HG03565 (cell line): Measurements from ENCODE around the gene CCL18.
"Not testable (repeated sequence)": the region's sequence is repeated elsewhere in the genome, so short reads cannot be mapped to it uniquely, and the experiment has no call there.

Experiments used
- ATAC-seq: cut with Tn5 transposase; IDR thresholded peaks from one replicate; pipeline ENCODE4 v1.9.1; 2021; ENCODE audit warnings: mild to moderate bottlenecking, moderate library complexity; ENCODE audit not compliant: unreplicated experiment

Gene CCL18, protein sequence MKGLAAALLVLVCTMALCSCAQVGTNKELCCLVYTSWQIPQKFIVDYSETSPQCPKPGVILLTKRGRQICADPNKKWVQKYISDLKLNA

DNA sequence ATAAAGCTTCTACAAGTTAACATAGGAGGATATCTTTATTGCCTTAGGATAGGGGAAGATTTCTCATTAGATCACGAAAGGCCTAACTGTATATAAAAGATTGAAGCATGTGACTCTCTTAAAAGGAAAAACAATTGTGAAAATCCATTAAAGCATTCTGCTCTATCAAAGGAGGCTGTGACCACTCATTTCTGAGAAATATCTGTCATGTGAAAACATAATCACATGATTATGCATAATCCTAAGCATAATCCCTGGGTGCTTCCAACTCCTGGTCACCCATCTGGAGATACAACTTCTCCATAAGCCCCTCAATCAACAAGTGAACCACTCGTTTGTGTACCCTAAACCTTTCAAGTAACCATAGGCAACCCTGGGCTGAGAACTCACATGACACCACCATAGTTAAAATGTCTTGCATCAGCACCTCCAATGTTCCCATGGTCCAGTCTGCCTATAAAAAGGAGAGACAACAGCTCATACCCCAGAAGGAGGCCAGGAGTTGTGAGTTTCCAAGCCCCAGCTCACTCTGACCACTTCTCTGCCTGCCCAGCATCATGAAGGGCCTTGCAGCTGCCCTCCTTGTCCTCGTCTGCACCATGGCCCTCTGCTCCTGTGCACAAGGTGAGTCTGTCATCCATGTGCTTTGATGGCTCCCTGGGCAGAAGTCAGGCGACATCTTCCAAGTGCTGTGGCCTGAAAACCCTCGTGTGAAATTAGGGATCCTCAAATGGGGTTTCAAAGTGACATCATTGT, at the start of gene CCL18:
Gene CCL18, plus strand, starts transcription at position 487 of the 756 bp plus-strand sequence. Its CDS starts 71 bp downstream, at position 558.
- no peak for ATAC-seq

DNA sequence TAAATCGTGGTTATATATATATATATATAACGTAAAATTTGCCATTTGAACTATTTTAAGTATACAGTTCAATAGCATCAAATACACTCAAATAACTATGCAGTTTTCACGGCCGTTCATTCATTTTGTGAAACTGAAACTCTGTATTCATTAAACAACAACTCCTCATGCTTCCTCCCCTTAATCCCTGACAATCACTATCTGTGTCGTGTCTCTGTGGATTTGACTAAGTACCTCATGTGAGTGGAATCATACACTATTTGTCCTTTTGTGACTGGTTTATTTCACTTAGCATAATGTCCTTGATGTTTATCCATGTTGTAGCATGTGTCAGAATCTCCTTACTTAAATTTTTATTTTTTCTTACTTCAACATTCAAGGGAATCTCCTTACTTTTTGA, 49.1 kb upstream of the CCL18 start:
- no peak for ATAC-seq

DNA sequence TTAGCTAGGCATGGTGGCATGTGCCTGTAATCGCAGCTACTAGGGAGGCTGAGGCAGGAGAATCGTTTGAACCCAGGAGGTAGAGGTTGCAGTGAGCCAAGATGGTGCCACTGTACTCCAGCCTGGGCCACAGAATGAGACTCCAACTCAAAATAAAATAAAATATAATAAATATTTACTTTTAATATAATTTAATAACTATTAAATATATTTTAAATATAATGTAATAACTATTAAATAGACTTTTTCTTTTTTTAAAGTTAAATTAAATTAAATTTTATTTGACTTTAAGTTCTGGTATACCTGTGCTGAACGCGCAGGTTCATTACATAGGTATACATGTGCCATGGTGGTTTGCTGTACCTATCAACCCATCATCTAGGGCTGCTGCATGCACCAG, 48.2 kb upstream of the CCL18 start:
- not testable (repeated sequence) for ATAC-seq

DNA sequence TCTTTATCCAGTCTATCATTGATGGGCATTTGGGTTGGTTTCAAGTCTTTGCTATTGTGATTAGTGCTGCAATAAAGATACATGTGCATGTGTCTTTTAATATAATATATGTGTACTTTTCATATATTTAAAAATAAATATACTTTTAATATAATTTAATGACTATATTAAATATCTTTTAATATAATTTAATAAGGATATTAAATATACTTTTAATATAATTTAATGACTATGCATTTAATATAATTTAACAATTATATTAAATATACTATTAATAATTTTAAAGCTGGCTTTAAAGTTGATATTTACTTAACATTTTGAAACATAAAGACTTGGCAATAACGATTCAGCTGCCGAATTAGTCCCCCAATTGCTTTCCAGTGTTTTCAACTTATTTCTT, 47.5 kb upstream of the CCL18 start:
- no peak for ATAC-seq

DNA sequence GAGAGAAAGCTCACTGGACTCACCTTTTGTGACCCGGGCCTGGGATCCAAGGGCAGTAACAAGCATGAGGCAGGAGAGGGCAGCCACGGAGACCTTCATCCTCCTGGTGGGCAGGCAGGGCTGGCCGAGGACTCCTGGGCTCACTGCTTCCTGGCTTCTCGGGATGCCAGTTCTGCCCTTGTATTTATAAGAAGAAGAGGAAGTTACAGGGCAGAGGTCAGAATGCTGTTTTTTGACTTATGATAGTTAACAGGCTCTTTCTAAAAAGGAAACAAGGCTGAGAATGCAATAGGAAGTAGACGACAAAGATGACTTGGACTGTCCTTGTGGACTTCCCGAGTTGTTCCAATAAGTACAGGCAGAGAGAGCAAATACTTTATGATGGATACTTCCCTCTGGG, 46.3 kb upstream of the CCL18 start, which contains the start of gene CCL23:
Gene CCL23, minus strand, starts transcription at position 174 of the 400 bp plus-strand sequence. Its CDS starts 75 bp downstream, at position 99.
- no peak for ATAC-seq

DNA sequence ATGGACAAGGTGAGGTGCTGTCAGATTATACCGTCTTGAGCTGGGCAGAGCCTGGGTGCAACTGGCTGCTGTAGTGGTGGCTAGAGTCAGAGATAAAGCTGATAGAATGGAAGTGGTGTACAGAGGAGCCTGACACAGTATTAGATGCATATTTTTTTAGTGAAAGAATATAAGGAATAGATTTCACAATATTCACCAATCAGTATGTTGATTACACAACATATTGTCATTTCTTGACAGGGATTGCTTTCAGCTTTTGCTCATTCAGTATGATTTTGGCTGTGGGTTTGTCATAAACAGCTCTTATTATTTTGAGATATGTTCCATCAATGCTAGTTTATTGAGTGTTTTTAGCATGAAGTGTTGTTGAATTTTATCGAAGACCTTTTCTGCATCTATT, 44.6 kb upstream of the CCL18 start:
- ATAC-seq = no peak

DNA sequence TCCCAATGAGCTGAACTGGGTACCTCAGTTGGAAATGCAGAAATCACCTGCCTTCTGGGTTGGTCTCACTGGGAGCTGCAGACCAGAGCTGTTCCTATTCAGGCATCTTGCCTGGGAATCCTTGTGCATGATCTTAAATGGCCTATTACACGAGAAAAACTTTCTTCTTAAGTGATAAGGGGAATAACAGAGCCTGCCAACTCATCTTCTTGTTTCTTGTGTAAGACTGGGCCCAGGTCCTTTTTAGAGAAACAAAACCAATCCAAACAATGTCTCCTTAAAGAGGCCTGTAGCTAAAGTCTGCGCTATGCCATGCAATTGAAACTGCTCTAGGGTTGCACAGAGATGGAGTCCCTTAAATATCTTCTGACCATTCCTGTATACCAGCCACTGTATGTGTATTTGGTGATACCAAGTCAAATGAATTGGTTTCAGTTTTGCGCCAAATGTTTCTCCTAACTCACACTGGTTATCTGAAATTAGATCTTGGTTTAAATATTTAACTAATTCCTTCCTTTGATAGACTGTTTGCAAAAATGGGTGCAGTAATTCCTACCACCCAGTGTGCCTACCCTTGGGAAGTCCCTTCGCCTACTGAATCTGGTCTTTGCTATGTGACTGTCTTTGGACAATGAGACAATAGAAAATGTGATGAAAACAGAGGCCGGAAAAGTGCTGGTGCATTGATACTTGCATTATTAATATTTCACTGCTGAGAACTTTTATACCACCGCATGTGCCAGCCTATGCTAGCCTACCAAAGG, 39.8 kb upstream of the CCL18 start:
- no peak for ATAC-seq

DNA sequence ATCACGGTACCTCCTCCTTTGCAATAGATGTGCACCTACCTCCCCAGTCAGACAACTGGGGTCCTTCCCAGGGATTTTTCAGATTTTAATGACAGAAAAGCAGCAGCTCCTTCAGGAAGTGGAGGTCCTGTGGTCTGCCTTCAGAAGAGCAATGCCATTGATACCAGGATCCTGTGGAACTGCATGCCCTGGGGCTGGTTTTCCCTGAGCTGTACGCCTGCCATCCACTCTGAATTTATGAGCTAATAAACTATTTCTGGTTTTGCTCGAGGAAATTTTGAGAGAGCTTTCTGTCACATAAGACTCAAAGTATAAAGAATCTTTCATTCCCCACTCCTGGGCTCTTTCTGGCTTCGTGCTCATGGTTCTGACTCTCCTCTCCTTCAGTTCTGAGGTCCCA, 36.3 kb upstream of the CCL18 start:
- ATAC-seq = no peak

DNA sequence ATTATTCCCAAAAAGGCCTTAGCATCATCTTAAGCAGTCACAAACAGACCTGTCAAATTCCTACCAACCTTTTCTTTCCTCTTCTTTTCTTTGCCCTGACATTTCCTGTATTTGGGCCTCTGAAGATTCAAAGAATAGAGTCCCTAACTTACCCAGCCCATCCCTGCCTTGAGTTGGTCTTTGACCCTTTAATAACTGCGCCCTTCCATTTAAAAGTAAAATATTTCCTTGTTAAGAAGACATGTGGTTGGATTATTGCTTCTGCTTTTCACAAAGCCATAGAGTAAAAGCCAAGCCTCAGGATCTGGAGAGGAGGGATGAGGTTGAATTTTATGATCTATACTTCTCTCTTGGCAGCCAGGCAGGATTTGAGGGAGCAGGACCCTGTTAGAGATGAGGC, 33.1 kb upstream of the CCL18 start:
- ATAC-seq = no peak

DNA sequence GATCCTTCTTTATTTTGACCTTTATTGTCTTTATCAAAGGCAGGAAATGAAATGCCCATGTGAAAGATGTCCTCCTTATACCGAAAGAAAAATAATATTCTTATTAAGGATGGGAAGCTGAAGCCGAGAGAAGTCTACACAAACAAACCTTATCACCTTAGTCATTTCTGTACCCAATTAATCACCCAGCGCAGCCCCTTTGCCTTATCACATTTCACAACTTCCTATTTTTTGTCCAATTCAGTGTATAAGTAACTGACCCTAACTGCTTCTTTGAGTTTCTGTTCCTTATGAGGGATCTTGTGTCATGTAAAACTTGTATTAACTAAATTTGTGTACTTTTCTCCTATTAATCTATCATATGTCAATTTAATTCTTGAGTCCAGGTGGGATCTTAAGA, 29.9 kb upstream of the CCL18 start:
- ATAC-seq = no peak

DNA sequence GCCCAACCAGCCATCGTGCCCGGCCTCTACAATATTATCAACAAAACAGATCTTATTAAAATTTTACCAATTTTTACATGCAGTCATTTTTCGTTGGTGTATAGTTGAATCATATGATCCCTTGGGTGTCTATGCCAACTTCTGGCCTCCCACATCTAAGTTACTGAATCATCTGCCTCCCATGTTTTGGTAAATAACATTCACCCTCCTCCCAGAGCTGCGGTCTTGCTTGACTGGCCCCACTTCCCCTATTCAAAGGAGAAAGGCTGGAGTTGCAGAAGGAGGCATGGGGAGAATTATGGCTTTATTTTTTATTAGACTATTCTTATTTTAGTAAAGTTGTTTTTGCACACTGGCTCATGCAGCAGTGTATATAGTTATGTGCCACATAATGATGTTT, 27.8 kb upstream of the CCL18 start:
- ATAC-seq = no peak

DNA sequence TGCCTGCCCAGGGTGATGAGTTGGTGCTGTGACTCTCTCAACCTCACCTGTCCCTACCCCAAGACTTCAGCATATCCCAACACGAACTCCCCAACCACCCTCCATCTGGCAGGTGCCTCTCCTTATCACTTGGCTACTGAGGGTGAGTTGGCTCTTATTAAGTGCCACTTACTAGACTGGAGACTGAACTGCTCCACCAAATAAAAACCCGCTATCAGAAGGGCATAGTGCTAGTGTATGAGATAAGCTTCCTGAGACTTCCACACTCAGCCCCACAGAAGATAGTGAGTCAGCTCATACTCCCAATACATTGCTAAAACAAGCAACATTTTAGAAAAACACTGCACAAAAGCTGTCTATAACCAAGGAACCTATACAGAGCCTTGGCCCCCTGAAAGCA, 16.0 kb upstream of the CCL18 start:
- no peak for ATAC-seq

DNA sequence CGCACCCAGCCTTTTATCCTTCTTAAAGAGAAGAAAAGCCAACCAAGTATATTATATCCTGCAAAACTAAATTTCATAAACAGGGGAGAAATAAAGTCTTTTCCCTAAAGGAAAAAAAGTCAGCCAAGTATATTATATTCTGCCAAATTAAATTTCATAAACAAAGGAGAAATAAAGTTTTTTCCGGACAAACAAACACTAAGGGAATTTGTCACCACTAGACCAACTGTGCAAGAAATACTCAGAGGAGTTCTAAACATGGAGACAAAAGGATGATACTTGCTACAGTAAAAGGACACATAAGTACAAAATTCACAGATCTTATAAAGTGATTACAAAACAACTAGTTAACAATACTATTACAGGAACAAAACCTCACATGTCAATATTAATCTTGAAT, 14.4 kb upstream of the CCL18 start:
- ATAC-seq = no peak

DNA sequence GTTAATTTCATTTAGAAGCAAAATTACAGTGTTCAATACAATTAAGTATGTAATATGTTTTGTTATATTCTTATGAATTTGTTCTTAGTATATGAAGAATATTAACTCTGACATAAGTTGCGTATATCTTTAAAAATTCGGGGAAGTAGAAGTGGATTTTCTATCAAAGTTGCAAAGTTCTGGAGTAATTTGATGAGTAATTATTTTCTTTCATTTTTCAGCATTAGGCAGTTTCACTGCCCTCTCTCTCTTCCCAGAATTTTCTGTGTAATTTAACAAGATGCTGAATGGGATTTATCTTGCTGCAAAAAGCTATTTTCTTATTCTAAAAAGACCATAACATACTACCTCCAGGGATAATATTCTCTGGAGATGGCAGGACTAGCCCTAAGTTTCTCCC, 8.9 kb upstream of the CCL18 start:
- no peak for ATAC-seq

DNA sequence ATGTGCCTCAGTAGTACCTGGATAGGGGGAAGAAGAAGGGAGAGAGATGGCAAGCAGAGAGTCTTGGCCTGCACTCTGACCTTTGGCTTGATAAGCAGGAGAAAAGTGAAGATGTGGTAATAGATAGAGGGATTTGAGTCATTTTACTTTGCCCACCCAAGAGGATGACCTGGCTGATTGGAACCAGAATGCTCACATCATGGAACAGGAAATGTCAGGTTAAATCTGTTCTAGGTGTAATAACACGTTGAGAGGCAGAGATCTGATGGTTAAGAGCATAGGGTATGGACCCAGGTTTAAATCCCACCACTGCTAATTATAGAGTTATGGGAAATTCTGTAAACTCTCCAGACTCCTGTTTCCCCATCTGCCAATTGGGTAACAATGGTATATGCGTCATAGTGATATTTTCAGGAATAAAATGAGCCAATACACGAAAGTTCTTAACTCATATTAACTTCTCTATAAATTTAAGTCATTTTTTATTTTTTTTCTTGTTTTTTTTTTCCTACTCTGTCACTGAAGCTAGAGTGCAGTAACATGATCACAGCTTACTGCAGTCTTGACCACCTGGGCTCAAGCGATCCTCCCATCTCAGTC, 8.1 kb upstream of the CCL18 start:
- ATAC-seq = no peak

DNA sequence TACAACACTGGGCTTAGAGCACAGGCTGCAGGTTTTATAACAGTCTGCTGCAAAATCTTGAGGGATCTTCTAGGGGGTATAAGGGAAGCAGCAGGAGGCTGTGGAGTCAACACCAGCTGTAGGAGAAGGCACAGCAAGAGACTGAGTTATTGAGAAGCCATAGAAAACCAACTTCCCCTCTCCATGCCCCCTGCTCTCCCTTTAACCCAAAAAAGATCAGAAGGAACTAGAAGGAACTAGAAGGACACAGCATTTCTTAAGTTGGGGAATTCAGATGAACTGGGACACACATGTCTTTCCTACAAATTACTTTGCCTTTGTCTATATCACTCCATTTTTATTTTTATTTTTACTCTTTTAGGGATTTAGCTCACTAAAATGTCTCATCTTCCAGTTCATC, 6.2 kb upstream of the CCL18 start:
- no peak for ATAC-seq

DNA sequence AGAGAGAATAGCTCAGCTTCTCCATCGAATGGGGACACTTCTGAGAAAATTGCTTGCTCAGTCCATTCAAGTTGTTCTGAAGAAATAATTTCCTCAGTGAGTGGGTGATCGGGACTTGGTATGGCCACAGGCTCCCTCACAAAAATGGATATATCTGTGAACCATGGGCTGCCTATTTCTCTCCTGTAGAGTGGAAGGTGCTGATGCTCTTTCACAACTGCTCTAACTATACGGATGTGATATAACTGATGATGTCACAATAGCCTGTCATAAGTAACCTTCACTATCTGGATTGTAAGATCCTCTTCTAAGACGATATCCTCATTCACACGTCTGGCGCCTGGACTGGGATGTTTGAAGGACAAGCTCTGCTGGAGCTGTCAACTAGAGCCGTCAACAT, 4.7 kb upstream of the CCL18 start:
- no peak for ATAC-seq

DNA sequence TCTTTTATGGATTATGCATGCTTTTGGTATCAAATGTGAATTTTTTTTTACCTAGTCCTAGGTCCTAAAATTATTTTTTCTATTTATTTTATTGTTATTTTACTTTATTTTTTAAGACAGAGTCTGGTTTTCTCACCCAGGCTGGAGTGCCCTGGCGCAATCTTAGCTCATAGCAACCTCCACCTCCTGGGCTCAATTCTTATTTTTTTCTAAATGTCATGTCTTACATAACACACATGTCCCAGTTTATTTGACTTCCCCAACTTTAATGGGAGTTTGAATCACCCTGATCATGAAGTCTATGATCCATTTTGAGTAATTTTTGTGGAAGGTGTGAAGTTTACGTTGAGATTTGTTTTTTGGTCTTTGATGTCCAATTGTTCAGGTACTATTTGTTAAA, 3.3 kb upstream of the CCL18 start:
- ATAC-seq = no peak

DNA sequence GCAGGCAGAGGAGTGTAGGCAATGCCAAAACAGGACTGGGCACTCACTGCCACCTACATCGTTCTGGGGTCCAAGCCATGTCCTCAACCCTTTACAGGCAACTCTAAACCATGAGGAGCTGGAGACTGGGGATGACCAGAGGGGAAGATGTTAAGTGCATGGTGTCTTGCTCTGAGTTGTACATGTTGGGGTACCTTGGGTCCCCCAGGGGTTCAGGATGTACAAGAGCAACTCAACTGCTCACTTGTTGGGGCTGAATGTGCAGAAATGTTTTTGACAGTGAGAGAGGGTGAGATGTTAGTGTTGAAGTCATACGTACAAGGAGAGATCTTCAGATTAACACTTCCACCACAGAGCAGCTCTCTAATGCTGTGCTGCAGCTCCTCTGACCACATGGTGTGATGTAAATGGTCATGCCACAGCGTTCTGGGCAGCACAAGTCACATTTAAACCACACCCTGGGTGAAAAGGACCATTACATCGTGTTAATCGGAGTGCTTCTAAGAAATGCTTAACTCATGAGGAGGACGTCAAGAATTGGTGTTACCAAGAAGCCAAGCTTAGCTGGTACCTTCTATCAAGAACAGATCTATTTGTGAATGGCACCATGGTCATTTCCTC, 2.4 kb downstream of the CCL18 start:
- no peak for ATAC-seq

DNA sequence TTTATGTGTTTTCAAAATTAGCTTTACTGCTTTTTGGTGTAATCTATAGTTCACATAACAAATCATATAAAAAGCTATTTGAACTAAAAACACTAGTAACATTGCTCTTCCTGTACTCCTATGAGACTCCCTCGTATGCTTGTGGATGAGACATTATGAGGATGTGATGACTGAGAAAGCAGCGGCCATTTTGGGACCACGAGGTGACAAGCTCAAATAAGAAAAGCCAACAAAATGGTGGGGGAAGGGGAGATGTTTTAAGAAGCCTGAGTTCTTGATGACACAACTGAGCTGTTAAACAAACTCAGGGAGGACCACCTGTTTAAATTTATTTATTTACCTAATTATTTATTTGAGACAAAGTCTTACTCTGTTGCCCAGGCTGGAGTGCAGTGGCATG, 4.5 kb downstream of the CCL18 start:
- ATAC-seq = no peak

DNA sequence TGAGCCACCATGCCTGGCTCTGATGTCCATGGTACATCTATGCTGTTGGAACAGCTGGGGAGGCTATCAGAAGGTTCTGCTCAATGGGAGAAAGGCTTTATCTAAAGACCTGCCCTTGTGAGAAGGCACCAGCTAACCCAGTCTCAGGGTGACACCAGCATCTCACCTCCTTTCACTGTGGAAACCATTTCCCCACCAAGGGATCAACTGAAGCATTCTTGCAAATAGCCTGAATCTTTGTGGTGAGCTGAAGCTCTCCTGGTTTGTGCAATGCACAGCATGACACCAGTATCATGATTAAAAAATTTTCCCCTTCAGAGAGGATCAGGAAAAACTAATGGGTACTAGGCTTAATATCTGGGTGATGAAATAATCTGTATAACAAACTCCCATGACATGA, 5.1 kb downstream of the CCL18 start:
- ATAC-seq = no peak
